ENCODE data around the gene LRRC2.
"Not testable (repeated sequence)": the region's sequence is repeated elsewhere in the genome, so short reads cannot be mapped to it uniquely, and the experiment has no call there.

The LRRC2 gene

GRCh38 chr3:46496746-46497555 lies 69.2 kb downstream of the LRRC2 start:
- DNase-seq (ENCODE audit: low spot score): no peak
- TF ChIP-seq CTCF (IDR thresholded peaks at IDR 0.05; ENCODE audit: extremely low read depth, insufficient read depth, missing control alignments): peak; percentile 63
- in situ Hi-C loops (cut with MboI; ENCODE audit: low pct_unique_long_range_greater_than_20kb, low sequenced_read_pairs, unreplicated experiment): no loop called here

DNA sequence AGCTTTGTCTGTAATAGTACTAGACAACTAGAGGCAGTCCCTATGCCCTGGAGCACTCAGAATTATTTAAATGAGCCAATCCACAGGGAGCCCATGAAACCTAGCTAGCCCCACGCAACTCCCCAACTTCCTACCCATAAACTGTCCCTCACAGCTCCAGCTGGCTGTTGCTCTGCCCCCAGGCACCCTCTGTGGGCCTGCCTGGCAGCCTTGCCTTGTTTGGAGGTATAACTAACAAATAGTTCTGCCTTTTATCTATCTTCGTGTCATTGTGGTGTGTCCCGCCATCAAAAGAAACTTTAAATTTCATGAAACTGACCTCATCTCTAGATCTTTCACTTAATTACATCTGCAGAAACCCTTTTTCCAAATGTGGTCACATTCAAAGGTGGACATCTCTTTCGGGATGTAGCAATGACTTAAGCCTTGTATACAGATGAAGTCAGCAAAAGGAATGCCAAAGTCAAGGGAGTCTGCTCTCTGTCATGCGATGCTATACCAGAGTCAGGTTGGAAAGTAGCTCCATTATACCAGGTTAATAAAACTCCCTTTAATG lies 70.1 kb downstream of the LRRC2 start:
- no peak for DNase-seq (ENCODE audit: low spot score)
- no peak for TF ChIP-seq CTCF (IDR thresholded peaks at IDR 0.05; ENCODE audit: extremely low read depth, insufficient read depth, missing control alignments)
- in situ Hi-C loops (cut with MboI; ENCODE audit: low pct_unique_long_range_greater_than_20kb, low sequenced_read_pairs, unreplicated experiment): no loop called here

DNA sequence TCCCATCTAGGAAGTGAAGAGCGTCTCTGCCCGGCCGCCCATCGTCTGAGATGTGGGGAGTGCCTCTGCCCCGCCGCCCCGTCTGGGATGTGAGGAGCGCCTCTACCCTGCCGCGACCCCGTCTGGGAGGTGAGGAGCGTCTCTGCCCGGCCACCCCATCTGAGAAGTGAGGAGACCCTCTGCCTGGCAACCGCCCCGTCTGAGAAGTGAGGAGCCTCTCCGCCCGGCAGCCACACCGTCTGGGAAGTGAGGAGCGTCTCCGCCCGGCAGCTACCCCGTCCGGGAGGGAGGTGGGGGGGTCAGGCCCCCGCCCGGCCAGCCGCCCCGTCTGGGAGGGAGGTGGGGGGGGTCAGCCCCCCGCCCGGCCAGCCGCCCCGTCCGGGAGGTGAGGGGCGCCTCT lies 71.6 kb downstream of the LRRC2 start:
- in situ Hi-C loops (cut with MboI; ENCODE audit: low pct_unique_long_range_greater_than_20kb, low sequenced_read_pairs, unreplicated experiment); DNase-seq (ENCODE audit: low spot score): not testable (repeated sequence)

DNA sequence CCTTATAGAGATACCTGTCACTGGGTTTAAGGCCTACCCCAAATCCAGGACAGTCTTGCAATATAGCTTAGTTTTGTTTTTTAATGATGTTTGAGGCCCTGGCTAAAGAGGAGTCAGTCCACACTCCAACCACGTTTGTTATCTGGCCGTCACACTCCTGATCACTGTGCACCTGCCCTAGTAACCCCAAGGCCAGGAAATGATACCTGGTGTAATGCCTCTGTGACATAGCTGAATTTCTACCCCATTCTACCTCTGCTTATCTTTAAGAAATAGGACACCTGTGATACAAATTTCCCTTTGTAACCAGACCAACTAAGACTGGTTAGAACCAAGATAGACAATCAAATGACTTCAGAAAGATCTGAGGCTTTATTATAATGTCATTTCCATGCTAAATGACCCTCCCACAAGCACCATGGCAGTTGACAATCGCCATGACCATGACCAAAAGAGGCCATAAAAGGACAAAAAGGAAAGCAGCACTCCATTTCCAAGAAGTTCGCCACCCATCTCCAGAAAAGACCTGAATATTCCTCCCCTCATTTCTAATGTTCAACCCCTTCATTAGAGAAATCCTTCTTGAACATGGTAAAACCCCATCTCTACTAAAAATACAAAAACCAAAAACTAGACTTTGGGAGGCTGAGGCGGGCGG lies 73.1 kb downstream of the LRRC2 start:
- no peak for DNase-seq (ENCODE audit: low spot score)
- in situ Hi-C loops (cut with MboI; ENCODE audit: low pct_unique_long_range_greater_than_20kb, low sequenced_read_pairs, unreplicated experiment): no loop called here
- no peak for TF ChIP-seq CTCF (IDR thresholded peaks at IDR 0.05; ENCODE audit: extremely low read depth, insufficient read depth, missing control alignments)

DNA sequence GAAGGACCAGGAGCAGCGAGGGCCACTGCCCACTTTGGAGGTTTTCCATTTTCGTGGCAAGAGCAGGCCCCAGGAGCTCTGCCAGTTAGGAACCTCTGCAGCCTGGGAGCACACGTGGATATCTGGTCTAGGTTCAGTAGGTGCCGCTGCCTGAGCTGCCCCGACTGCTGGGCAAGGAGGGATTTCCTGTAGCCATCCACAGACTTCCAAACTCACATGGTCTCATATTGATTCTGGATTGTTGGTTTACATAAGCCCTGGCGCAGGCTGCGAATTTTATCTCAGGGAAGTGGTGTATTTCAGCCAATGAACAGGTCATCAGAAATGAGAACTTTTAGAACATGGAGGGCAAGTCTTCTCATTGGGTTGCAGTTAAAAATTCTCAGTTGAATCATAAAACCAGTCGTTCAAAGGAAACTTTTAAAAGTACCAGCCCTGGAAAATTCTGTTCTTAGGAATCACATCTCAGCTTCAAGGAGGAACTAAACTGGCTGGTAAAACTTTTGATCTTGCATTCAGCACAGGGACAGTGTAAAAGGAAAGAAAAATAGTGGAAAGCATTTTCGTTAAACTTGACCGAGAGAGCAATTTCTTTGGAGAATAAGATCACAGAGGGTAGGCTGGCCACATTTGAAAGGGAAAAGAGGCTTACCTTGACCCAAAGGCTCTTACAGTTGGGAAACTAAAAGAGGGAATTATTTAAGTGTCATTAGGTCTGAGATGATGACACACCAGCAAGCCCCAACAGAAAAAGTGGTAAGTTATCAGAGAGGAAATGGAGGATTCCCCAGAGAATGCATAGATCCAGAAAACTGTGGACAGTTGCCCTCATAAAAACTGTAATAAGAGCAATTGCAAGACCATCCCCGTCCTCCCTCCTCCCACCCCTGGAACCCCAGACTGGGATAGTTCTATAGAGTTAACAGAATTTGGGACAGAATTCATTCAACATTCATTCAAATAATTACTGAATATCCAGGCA lies 74.7 kb downstream of the LRRC2 start:
- DNase-seq (ENCODE audit: low spot score): no peak
- TF ChIP-seq CTCF (IDR thresholded peaks at IDR 0.05; ENCODE audit: extremely low read depth, insufficient read depth, missing control alignments): no peak
- in situ Hi-C loops (cut with MboI; ENCODE audit: low pct_unique_long_range_greater_than_20kb, low sequenced_read_pairs, unreplicated experiment): no loop called here

GRCh38 chr3:46490338-46491084 lies 75.6 kb downstream of the LRRC2 start:
- DNase-seq (ENCODE audit: low spot score): no peak
- no peak for TF ChIP-seq CTCF (IDR thresholded peaks at IDR 0.05; ENCODE audit: extremely low read depth, insufficient read depth, missing control alignments)
- in situ Hi-C loops (cut with MboI; ENCODE audit: low pct_unique_long_range_greater_than_20kb, low sequenced_read_pairs, unreplicated experiment): no loop called here
